GM12878 (cell line): ENCODE data around the gene MSL2. TPM values are rescaled to one million over a fixed set of nuclear protein-coding genes. Genes with fewer than 3 reads are reported as not detected.

ENCODE experiments used
- ATAC-seq: fragments of 200-7000 bp; cut with Tn5 transposase; 3 replicates; pipeline ENCODE4 v1.9.1; 2020; ENCODE audit warnings: mild to moderate bottlenecking, moderate library complexity
- BruUV-seq: library from RNA; stranded (reverse); fragments of 400-500 nt; replicated peaks from 2 replicates; lab custom pipeline; 2021; lab: Mats Ljungman, UMichigan
- CTCF ChIA-PET: fragments of 300-600 bp; sonication (Branson Sonifier 250); formaldehyde crosslinking; extraction: SDS; loops from one replicate; lab custom pipeline; 2021; ENCODE audit warnings: inconsistent platforms; lab: Yijun Ruan, JAX
- POLR2A ChIA-PET: fragments of 350-600 bp; formaldehyde crosslinking; extraction: SDS; loops from one replicate; lab custom pipeline; 2021; ENCODE audit warnings: inconsistent platforms; lab: Charles Lee
- RAD21 ChIA-PET: fragments of 300-600 bp; sonication (Branson Sonifier 250); formaldehyde crosslinking; loops from one replicate; lab custom pipeline; 2023; ENCODE audit warnings: antibody characterized with exemption; ENCODE audit not compliant: unreplicated experiment; lab: Charles Lee
- SMC1A ChIA-PET: fragments of 300-600 bp; sonication (Branson Sonifier 250); formaldehyde crosslinking; loops from one replicate; lab custom pipeline; 2023; ENCODE audit not compliant: unreplicated experiment, uncharacterized antibody; lab: Charles Lee
- DNase-seq: peaks from one replicate; pipeline ENCODE4 v3.0.0-alpha.2; 2011; ENCODE audit warnings: low read depth, low spot score
- FAIRE-seq: peaks from 3 replicates; lab custom pipeline; 2011; peaks lifted over from hg19 to GRCh38; lab: Jason Lieb, UNC
- H2AFZ ChIP-seq: 2 replicates; pipeline ENCODE4 v1.6.0; 2011; ENCODE audit warnings: low read depth, low read length, control low read depth; ENCODE audit not compliant: control insufficient read depth
- H3K27ac ChIP-seq: 2 replicates; pipeline ENCODE4 v1.5.1; 2011; ENCODE audit warnings: control low read depth; ENCODE audit not compliant: control insufficient read depth, insufficient read depth
- H3K27me3 ChIP-seq, 2 experiments: replicated peaks in 1 of 2; 2 replicates each; pipeline versions ENCODE4 v1.6.0 to v1.6.1; 2011; ENCODE audit warnings: low read length in 1 of 2; ENCODE audit not compliant: control insufficient read depth in 2 of 2, insufficient read depth in 2 of 2
- H3K36me3 ChIP-seq, 2 experiments: 2 replicates each; pipeline ENCODE4 v1.5.1; 2011; ENCODE audit warnings: low read length in 1 of 2; ENCODE audit not compliant: control insufficient read depth in 2 of 2, insufficient read depth in 2 of 2
- H3K4me1 ChIP-seq: 2 replicates; pipeline ENCODE4 v1.6.1; 2011; ENCODE audit warnings: mild to moderate bottlenecking, low read length, moderate library complexity, mixed read lengths; ENCODE audit not compliant: control insufficient read depth, insufficient read depth
- H3K4me2 ChIP-seq: 2 replicates; pipeline ENCODE4 v1.6.0; 2011; ENCODE audit warnings: control low read depth; ENCODE audit not compliant: control insufficient read depth, insufficient read depth
- H3K4me3 ChIP-seq: fragments of 200-600 bp; sonication (generic); 2 replicates; pipeline ENCODE4 v1.5.1; 2016
- H3K79me2 ChIP-seq: 2 replicates; pipeline ENCODE4 v1.6.0; 2011; ENCODE audit warnings: low read length; ENCODE audit not compliant: control insufficient read depth, insufficient read depth
- H3K9ac ChIP-seq: 2 replicates; pipeline ENCODE4 v1.8.0; 2011; ENCODE audit warnings: low read length, control low read depth, mixed read lengths; ENCODE audit not compliant: control insufficient read depth, insufficient read depth
- H3K9me3 ChIP-seq: replicated peaks from 3 replicates; pipeline ENCODE4 v1.5.1; 2011; ENCODE audit warnings: mild to moderate bottlenecking, low read length; ENCODE audit not compliant: control insufficient read depth, insufficient read depth
- H4K20me1 ChIP-seq: 2 replicates; pipeline ENCODE4 v1.6.0; 2011; ENCODE audit not compliant: control insufficient read depth, insufficient read depth
- BCL11A ChIP-seq: IDR thresholded peaks from 2 replicates; pipeline ENCODE4 v1.6.1; 2011; ENCODE audit warnings: low read depth, low read length
- CBFB ChIP-seq: IDR thresholded peaks from 2 replicates; pipeline ENCODE4 v1.6.1; 2016; ENCODE audit warnings: antibody characterized with exemption, low read depth
- GABPA ChIP-seq: IDR thresholded peaks from 2 replicates; pipeline ENCODE4 v1.6.1; 2014; ENCODE audit warnings: antibody characterized with exemption, low read depth, mild to moderate bottlenecking, inconsistent platforms
- MEF2A ChIP-seq: IDR thresholded peaks from 2 replicates; pipeline ENCODE4 v1.6.1; 2011; ENCODE audit warnings: low read depth, mild to moderate bottlenecking, low read length, moderate library complexity; ENCODE audit not compliant: insufficient read depth
- RELB ChIP-seq: fragments of 450-650 bp; IDR thresholded peaks from 2 replicates; pipeline ENCODE4 v1.6.1; 2017; ENCODE audit warnings: low read depth, mild to moderate bottlenecking, moderate library complexity
- SIX5 ChIP-seq: IDR thresholded peaks from 2 replicates; pipeline ENCODE4 v1.6.1; 2011; ENCODE audit warnings: mild to moderate bottlenecking, low read depth, low read length, moderate library complexity; ENCODE audit not compliant: severe bottlenecking
- TARDBP ChIP-seq: IDR thresholded peaks from 2 replicates; pipeline ENCODE4 v1.6.1; 2016; ENCODE audit warnings: borderline replicate concordance
- TCF12 ChIP-seq: IDR thresholded peaks from 2 replicates; pipeline ENCODE4 v1.6.1; 2011; ENCODE audit warnings: low read depth, mild to moderate bottlenecking, low read length
- TCF7 ChIP-seq: IDR thresholded peaks from 2 replicates; pipeline ENCODE4 v1.6.1; 2014; ENCODE audit warnings: antibody characterized with exemption, borderline replicate concordance
- ZNF207 ChIP-seq: fragments of 450-650 bp; IDR thresholded peaks from 2 replicates; pipeline ENCODE4 v1.6.1; 2014; ENCODE audit warnings: antibody characterized with exemption, mild to moderate bottlenecking, borderline replicate concordance
- ZNF384 ChIP-seq: IDR thresholded peaks from 2 replicates; pipeline ENCODE4 v1.6.1; 2012; ENCODE audit warnings: low read depth, mild to moderate bottlenecking, low read length, improper control_type of control experiment, borderline replicate concordance
- ZNF592 ChIP-seq: fragments of 450-650 bp; IDR thresholded peaks from 2 replicates; pipeline ENCODE4 v1.6.1; 2017; ENCODE audit warnings: mild to moderate bottlenecking, moderate library complexity
- WGBS: methylation state at CpG from one replicate; pipeline ENCODE4 v1.1.6; 2016; ENCODE audit warnings: low lambda C conversion rate; ENCODE audit not compliant: insufficient replicate concordance, insufficient coverage; ENCODE audit errors: missing lambda C conversion rate; 5-methylcytosine and 5-hydroxymethylcytosine counted together
- in situ Hi-C: fragments of 300-500 bp; cut with MboI; formaldehyde crosslinking; loops from 9 replicates; pipeline ENCODE4 v1.14.3; 2018; ENCODE audit warnings: mixed read lengths
- intact Hi-C: fragments of 100-400 bp; cut with micrococcal nuclease; formaldehyde crosslinking; loops from one replicate; pipeline ENCODE4 v1.14.2; 2022; ENCODE audit not compliant: unreplicated experiment
- polyA plus RNA-seq, 11 experiments: library from polyadenylated mRNA; depleted of rRNA in 4 of 11; unstranded in 6 of 11; stranded (reverse) in 5 of 11; fragments of >200 nt; fragmentation: Nextera tagmentation in 4 of 11; fragmentation: Illumina TruSeq in 1 of 11; extraction: Ambion mirVana in 4 of 11; extraction: Trizol in 1 of 11; gene quantifications; 1 replicate in 1 of 11; 2 replicates in 10 of 11; pipeline versions ENCODE4 v1.2.1 to v1.2.3, GENCODE V29; 2011 to 2016; ENCODE audit warnings: inconsistent platforms in 2 of 11, missing spikeins in 2 of 11, low read depth in 1 of 11
- total RNA-seq, 4 experiments: library from RNA; depleted of rRNA in 3 of 4; stranded (reverse); fragments of >200 nt in 3 of 4; fragmentation: Illumina TruSeq in 1 of 4; extraction: Trizol in 1 of 4; gene quantifications; 2 replicates each; pipeline versions ENCODE4 v1.2.1 to v1.2.3, GENCODE V29; 2013 to 2021
- TF ChIP-seq, protein P1 (sequence below): IDR thresholded peaks from 2 replicates; pipeline ENCODE4 v1.6.1; 2012; ENCODE audit warnings: mild to moderate bottlenecking, low read depth, low read length
- TF ChIP-seq, protein P2 (sequence below): fragments of 150-350 bp; IDR thresholded peaks from 2 replicates; pipeline ENCODE4 v1.6.1; 2014; ENCODE audit warnings: mild to moderate bottlenecking, low read depth, low read length

Gene MSL2
- total and polyA plus RNA-seq, 10 of the 15 experiments (the other 5 are each of a cell fraction or from before 2014, with no cell fraction given), result 3.5 to 31.7 (median 10.5) TPM

GRCh38 chr3:136114421-136114820, 81.7 kb downstream of the MSL2 start:
- in situ Hi-C loops (no loop called here), intact Hi-C loops (no loop called here)
- 95% methylated on average over 2 of the region's 2 CpGs for WGBS
- H3K9ac ChIP-seq, result no peak overlapping the region
- ATAC-seq (no peak), DNase-seq (no peak), FAIRE-seq (no peak)
- no peaks in the 10 kb centered on the region for H3K79me2 ChIP-seq
- peaks cover 4% of the 10 kb centered on the region; the same call in 1 of the 2 replicates for H3K4me1 ChIP-seq
- no peak overlapping the region for H2AFZ ChIP-seq
- H3K27me3 ChIP-seq, result peaks cover 0 to 2% of the 10 kb centered on the region in 2 experiments; a peak in 1 of 4 replicates
- BruUV-seq, result no TSS peak
- ChIA-PET POLR2A (no interaction called here), CTCF (interaction anchor here (0.9 kb wide), 1 partner anchor 10 kb away, joined by 3 read pairs; no protein-coding TSS in a partner anchor), RAD21 (no interaction called here), SMC1A (no interaction called here)
- no peak overlapping the region for H3K4me3 ChIP-seq
- H3K36me3 ChIP-seq, result no peaks in the 10 kb centered on the region
- H3K9me3 ChIP-seq, result no peaks in the 10 kb centered on the region; the same call in 2 of the 3 replicates
- H4K20me1 ChIP-seq, result no peaks in the 10 kb centered on the region
- H3K27ac ChIP-seq, result no peak overlapping the region
- H3K4me2 ChIP-seq, result no peak overlapping the region
- TF ChIP-seq ZNF207, result no peak
- TF ChIP-seq TCF12, result no peak
- no peak for TF ChIP-seq ZNF592
- TF ChIP-seq SIX5, result no peak
- no peak for TF ChIP-seq MEF2A
- TF ChIP-seq TARDBP, result no peak
- no peak for TF ChIP-seq BCL11A
- TF ChIP-seq RELB, result no peak
- no peak for TF ChIP-seq CBFB
- TF ChIP-seq GABPA, result no peak
- TF ChIP-seq, protein P1, sequence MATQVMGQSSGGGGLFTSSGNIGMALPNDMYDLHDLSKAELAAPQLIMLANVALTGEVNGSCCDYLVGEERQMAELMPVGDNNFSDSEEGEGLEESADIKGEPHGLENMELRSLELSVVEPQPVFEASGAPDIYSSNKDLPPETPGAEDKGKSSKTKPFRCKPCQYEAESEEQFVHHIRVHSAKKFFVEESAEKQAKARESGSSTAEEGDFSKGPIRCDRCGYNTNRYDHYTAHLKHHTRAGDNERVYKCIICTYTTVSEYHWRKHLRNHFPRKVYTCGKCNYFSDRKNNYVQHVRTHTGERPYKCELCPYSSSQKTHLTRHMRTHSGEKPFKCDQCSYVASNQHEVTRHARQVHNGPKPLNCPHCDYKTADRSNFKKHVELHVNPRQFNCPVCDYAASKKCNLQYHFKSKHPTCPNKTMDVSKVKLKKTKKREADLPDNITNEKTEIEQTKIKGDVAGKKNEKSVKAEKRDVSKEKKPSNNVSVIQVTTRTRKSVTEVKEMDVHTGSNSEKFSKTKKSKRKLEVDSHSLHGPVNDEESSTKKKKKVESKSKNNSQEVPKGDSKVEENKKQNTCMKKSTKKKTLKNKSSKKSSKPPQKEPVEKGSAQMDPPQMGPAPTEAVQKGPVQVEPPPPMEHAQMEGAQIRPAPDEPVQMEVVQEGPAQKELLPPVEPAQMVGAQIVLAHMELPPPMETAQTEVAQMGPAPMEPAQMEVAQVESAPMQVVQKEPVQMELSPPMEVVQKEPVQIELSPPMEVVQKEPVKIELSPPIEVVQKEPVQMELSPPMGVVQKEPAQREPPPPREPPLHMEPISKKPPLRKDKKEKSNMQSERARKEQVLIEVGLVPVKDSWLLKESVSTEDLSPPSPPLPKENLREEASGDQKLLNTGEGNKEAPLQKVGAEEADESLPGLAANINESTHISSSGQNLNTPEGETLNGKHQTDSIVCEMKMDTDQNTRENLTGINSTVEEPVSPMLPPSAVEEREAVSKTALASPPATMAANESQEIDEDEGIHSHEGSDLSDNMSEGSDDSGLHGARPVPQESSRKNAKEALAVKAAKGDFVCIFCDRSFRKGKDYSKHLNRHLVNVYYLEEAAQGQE, result no peak
- TF ChIP-seq TCF7, result no peak
- no peak for TF ChIP-seq ZNF384
- TF ChIP-seq, protein P2, sequence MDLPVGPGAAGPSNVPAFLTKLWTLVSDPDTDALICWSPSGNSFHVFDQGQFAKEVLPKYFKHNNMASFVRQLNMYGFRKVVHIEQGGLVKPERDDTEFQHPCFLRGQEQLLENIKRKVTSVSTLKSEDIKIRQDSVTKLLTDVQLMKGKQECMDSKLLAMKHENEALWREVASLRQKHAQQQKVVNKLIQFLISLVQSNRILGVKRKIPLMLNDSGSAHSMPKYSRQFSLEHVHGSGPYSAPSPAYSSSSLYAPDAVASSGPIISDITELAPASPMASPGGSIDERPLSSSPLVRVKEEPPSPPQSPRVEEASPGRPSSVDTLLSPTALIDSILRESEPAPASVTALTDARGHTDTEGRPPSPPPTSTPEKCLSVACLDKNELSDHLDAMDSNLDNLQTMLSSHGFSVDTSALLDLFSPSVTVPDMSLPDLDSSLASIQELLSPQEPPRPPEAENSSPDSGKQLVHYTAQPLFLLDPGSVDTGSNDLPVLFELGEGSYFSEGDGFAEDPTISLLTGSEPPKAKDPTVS, result no peak
